Astrocyte (in vitro differentiated cells and primary cell): ENCODE data around the gene PCDHGC4. TPM values are rescaled to one million over a fixed set of nuclear protein-coding genes. Genes with fewer than 3 reads are reported as not detected.
A peak's percentile ranks its signal among the peaks of the same experiment; 100 is the strongest.

Source experiments
- DNase-seq: peaks from one replicate; pipeline ENCODE4 v3.0.0-alpha.2; 2010; ENCODE audit warnings: low read depth
- FAIRE-seq: peaks from 2 replicates; lab custom pipeline; 2011; peaks lifted over from hg19 to GRCh38; lab: Jason Lieb, UNC
- H2AFZ ChIP-seq: 2 replicates; pipeline ENCODE4 v1.6.0; 2012; ENCODE audit warnings: low read depth, low read length, inconsistent platforms
- H3K27ac ChIP-seq: 2 replicates; pipeline ENCODE4 v1.5.1; 2011; ENCODE audit warnings: low read depth, low read length, inconsistent platforms
- H3K27me3 ChIP-seq: 2 replicates; pipeline ENCODE4 v1.6.0; 2011; ENCODE audit warnings: low read length, inconsistent platforms; ENCODE audit not compliant: insufficient read depth
- H3K36me3 ChIP-seq: 2 replicates; pipeline ENCODE4 v1.5.1; 2011; ENCODE audit warnings: low read length, inconsistent platforms; ENCODE audit not compliant: insufficient read depth
- H3K4me1 ChIP-seq: 2 replicates; pipeline ENCODE4 v1.5.1; 2011; ENCODE audit warnings: low read length, inconsistent platforms; ENCODE audit not compliant: insufficient read depth
- H3K4me2 ChIP-seq: 2 replicates; pipeline ENCODE4 v1.6.0; 2012; ENCODE audit warnings: low read length, inconsistent platforms
- H3K4me3 ChIP-seq: 2 replicates; pipeline ENCODE4 v1.5.1; 2011; ENCODE audit warnings: low read depth, mild to moderate bottlenecking, low read length, inconsistent platforms; ENCODE audit not compliant: insufficient read depth
- H3K79me2 ChIP-seq: 2 replicates; pipeline ENCODE4 v1.6.0; 2012; ENCODE audit warnings: mild to moderate bottlenecking, low read length, inconsistent platforms; ENCODE audit not compliant: insufficient read depth
- H3K9ac ChIP-seq: 2 replicates; pipeline ENCODE4 v1.6.0; 2012; ENCODE audit warnings: mild to moderate bottlenecking, low read length, inconsistent platforms
- H3K9me3 ChIP-seq: 2 replicates; pipeline ENCODE4 v1.5.1; 2012; ENCODE audit warnings: low read depth, mild to moderate bottlenecking, low read length, inconsistent platforms; ENCODE audit not compliant: insufficient read depth
- H4K20me1 ChIP-seq: 2 replicates; pipeline ENCODE4 v1.6.0; 2012; ENCODE audit warnings: low read length, inconsistent platforms; ENCODE audit not compliant: insufficient read depth
- H3K27ac Mint-ChIP-seq: one replicate; pipeline ENCODE4 v1.8.0; 2021; ENCODE audit warnings: mild to moderate bottlenecking, mixed read lengths; ENCODE audit not compliant: unreplicated experiment
- H3K27me3 Mint-ChIP-seq: one replicate; pipeline ENCODE4 v1.8.0; 2021; ENCODE audit warnings: low read depth, mixed read lengths; ENCODE audit not compliant: unreplicated experiment
- H3K36me3 Mint-ChIP-seq: one replicate; pipeline ENCODE4 v1.8.0; 2021; ENCODE audit warnings: low read depth, mixed read lengths; ENCODE audit not compliant: unreplicated experiment
- H3K4me1 Mint-ChIP-seq: one replicate; pipeline ENCODE4 v1.8.0; 2021; ENCODE audit warnings: low read depth, mixed read lengths; ENCODE audit not compliant: unreplicated experiment
- H3K4me3 Mint-ChIP-seq: one replicate; pipeline ENCODE4 v1.8.0; 2021; ENCODE audit warnings: mild to moderate bottlenecking, moderate library complexity, mixed read lengths; ENCODE audit not compliant: unreplicated experiment
- H3K9me3 Mint-ChIP-seq: one replicate; pipeline ENCODE4 v1.8.0; 2021; ENCODE audit warnings: mild to moderate bottlenecking, mixed read lengths; ENCODE audit not compliant: unreplicated experiment
- EZH2 ChIP-seq: IDR thresholded peaks from 2 replicates; pipeline ENCODE4 v1.6.1; 2012; ENCODE audit warnings: mild to moderate bottlenecking, low read length, inconsistent platforms; ENCODE audit not compliant: insufficient read depth
- total RNA-seq: library from RNA; stranded (reverse); gene quantifications from 2 replicates; pipeline ENCODE4 v1.2.1, GENCODE V29; 2021
- TF ChIP-seq, protein P1 (sequence below): IDR thresholded peaks from 2 replicates; pipeline ENCODE4 v1.5.1; 2011; ENCODE audit warnings: low read depth, mild to moderate bottlenecking, inconsistent platforms, low read length, moderate library complexity; ENCODE audit not compliant: insufficient read depth

The PCDHGC4 gene
- total RNA-seq, 1 donor from 2014 or later = 7.4 TPM

DNA sequence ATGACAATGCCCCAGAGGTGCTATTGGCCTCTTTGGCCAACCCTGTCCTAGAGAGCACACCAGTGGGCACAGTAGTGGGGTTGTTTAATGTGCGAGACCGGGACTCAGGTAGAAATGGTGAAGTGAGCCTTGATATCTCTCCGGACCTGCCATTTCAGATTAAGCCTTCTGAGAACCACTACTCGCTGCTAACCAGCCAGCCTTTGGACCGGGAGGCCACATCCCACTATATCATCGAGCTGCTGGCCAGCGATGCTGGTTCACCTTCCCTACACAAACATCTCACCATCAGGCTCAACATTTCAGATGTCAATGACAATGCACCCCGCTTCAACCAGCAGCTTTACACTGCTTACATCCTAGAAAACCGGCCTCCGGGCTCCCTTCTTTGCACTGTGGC, 5.4 kb downstream of the PCDHGC4 start:
- H3K9ac ChIP-seq = no peak overlapping the region
- TF ChIP-seq, protein P1, sequence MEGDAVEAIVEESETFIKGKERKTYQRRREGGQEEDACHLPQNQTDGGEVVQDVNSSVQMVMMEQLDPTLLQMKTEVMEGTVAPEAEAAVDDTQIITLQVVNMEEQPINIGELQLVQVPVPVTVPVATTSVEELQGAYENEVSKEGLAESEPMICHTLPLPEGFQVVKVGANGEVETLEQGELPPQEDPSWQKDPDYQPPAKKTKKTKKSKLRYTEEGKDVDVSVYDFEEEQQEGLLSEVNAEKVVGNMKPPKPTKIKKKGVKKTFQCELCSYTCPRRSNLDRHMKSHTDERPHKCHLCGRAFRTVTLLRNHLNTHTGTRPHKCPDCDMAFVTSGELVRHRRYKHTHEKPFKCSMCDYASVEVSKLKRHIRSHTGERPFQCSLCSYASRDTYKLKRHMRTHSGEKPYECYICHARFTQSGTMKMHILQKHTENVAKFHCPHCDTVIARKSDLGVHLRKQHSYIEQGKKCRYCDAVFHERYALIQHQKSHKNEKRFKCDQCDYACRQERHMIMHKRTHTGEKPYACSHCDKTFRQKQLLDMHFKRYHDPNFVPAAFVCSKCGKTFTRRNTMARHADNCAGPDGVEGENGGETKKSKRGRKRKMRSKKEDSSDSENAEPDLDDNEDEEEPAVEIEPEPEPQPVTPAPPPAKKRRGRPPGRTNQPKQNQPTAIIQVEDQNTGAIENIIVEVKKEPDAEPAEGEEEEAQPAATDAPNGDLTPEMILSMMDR = no peak
- H3K9me3 Mint-ChIP-seq = peaks cover 2% of the 10 kb centered on the region
- H3K79me2 ChIP-seq = peaks cover 61% of the 10 kb centered on the region
- peaks cover 58% of the 10 kb centered on the region for H4K20me1 ChIP-seq
- H3K4me2 ChIP-seq = no peak overlapping the region
- FAIRE-seq = no peak
- no peaks in the 10 kb centered on the region for H3K36me3 ChIP-seq
- no peaks in the 10 kb centered on the region for H3K9me3 ChIP-seq
- H3K4me3 Mint-ChIP-seq = no peak overlapping the region
- H3K4me1 Mint-ChIP-seq = peaks cover 33% of the 10 kb centered on the region
- DNase-seq = no peak
- H3K4me3 ChIP-seq = no peak overlapping the region
- H3K27me3 Mint-ChIP-seq = no peaks in the 10 kb centered on the region
- H3K27ac ChIP-seq = no peak overlapping the region
- no peaks in the 10 kb centered on the region for H3K27me3 ChIP-seq
- H3K27ac Mint-ChIP-seq = peak overlapping the region; percentile 15
- no peak overlapping the region for H2AFZ ChIP-seq
- peaks cover 40% of the 10 kb centered on the region for H3K4me1 ChIP-seq
- H3K36me3 Mint-ChIP-seq = peaks cover 40% of the 10 kb centered on the region

DNA sequence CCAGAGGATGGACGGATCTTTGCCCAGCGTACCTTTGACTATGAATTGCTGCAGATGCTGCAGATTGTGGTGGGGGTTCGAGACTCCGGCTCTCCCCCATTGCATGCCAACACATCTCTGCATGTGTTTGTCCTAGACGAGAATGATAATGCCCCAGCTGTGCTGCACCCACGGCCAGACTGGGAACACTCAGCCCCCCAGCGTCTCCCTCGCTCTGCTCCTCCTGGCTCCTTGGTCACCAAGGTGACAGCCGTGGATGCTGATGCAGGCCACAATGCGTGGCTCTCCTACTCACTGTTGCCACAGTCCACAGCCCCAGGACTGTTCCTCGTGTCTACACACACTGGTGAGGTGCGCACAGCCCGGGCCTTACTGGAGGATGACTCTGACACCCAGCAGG, 5.9 kb downstream of the PCDHGC4 start:
- DNase-seq (no peak), FAIRE-seq (no peak)
- H3K79me2 ChIP-seq = peaks cover 58% of the 10 kb centered on the region
- Mint-ChIP-seq H3K27ac (peak overlapping the region; percentile 15), H3K36me3 (peaks cover 37% of the 10 kb centered on the region), H3K4me3 (peak overlapping the region; percentile 25), H3K9me3 (peaks cover 2% of the 10 kb centered on the region), H3K4me1 (peaks cover 37% of the 10 kb centered on the region), H3K27me3 (no peaks in the 10 kb centered on the region)
- H3K4me1 ChIP-seq = peaks cover 41% of the 10 kb centered on the region
- H3K4me3 ChIP-seq = no peak overlapping the region
- no peak overlapping the region for H2AFZ ChIP-seq
- no peaks in the 10 kb centered on the region for H3K27me3 ChIP-seq
- peaks cover 53% of the 10 kb centered on the region for H4K20me1 ChIP-seq
- H3K27ac ChIP-seq = no peak overlapping the region
- no peaks in the 10 kb centered on the region for H3K9me3 ChIP-seq
- no peak overlapping the region for H3K4me2 ChIP-seq
- TF ChIP-seq EZH2 = no peak
- TF ChIP-seq, protein P1 = no peak
- H3K36me3 ChIP-seq = no peaks in the 10 kb centered on the region
- H3K9ac ChIP-seq = no peak overlapping the region

DNA sequence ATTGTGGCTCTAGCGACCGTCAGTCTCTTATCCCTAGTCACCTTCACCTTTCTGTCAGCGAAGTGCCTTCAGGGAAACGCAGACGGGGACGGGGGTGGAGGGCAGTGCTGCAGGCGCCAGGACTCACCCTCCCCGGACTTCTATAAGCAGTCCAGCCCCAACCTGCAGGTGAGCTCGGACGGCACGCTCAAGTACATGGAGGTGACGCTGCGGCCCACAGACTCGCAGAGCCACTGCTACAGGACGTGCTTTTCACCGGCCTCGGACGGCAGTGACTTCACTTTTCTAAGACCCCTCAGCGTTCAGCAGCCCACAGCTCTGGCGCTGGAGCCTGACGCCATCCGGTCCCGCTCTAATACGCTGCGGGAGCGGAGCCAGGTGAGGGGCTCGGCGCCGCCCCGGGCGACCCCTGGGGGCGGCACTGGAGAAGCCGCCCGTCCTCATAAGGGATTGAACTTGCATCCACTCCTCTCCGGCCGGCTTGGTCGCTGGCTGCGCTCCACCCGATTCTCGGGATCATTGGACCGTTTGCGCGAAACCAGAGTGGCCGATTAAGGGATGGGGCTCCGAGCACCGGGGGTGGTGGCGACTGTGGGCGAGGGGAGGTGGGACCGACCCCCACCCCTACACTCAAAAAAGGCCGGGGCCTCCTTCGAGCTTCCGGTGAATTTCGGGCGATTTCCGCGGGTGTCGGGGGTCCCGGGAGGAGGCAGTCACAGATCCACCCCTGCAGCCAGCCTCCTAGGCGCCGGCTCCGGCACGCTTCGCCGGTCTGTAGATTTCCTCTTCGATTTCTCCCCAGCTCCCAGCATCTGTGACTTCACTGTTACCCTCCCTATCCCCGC, 6.7 kb downstream of the PCDHGC4 start:
- Histone ChIP-seq H3K4me3 (no peak overlapping the region), H3K27me3 (no peaks in the 10 kb centered on the region), H3K4me2 (no peak overlapping the region), H3K27ac (no peak overlapping the region), H3K9ac (no peak overlapping the region), H3K9me3 (no peaks in the 10 kb centered on the region), H3K79me2 (peaks cover 51% of the 10 kb centered on the region), H3K36me3 (no peaks in the 10 kb centered on the region), H2AFZ (no peak overlapping the region), H3K4me1 (peaks cover 49% of the 10 kb centered on the region), H4K20me1 (peaks cover 46% of the 10 kb centered on the region)
- TF ChIP-seq EZH2 = no peak
- TF ChIP-seq, protein P1 = no peak
- Mint-ChIP-seq H3K4me1 (peaks cover 45% of the 10 kb centered on the region), H3K27ac (no peak overlapping the region), H3K27me3 (no peaks in the 10 kb centered on the region), H3K4me3 (no peak overlapping the region), H3K36me3 (peaks cover 32% of the 10 kb centered on the region), H3K9me3 (peaks cover 2% of the 10 kb centered on the region)
- FAIRE-seq = no peak
- DNase-seq = no peak
